CD14-positive monocyte (primary cell): Measurements from ENCODE around the gene IL22. TPM values are rescaled to one million over a fixed set of nuclear protein-coding genes. Genes with fewer than 3 reads are reported as not detected.

ENCODE experiments used
- DNase-seq, 3 donors: peaks; one replicate each; pipeline ENCODE4 v3.0.0-alpha.2; 2011 to 2022
- H2AFZ ChIP-seq: 2 replicates; pipeline ENCODE4 v1.6.0; 2012; ENCODE audit warnings: mild to moderate bottlenecking, low read depth, low read length, inconsistent platforms; ENCODE audit not compliant: insufficient read depth, poor library complexity, severe bottlenecking
- H3K27ac ChIP-seq, 2 donors: 1 replicate in 1 of 2; 2 replicates in 1 of 2; pipeline ENCODE4 v1.5.1; 2012 to 2013; ENCODE audit warnings: low read length in 2 of 2, control low read depth in 1 of 2, inconsistent platforms in 1 of 2, low read depth in 1 of 2, mild to moderate bottlenecking in 1 of 2
- H3K27me3 ChIP-seq, 2 donors: one replicate each; pipeline versions ENCODE4 v1.6.0 to v1.6.1; 2011 to 2013; ENCODE audit warnings: low read length in 2 of 2; ENCODE audit not compliant: control insufficient read depth in 2 of 2, insufficient read depth in 2 of 2
- H3K36me3 ChIP-seq, 2 donors: replicated peaks in 1 of 2; 1 replicate in 1 of 2; 2 replicates in 1 of 2; pipeline versions ENCODE4 v1.5.1 to v1.6.1; 2012 to 2013; ENCODE audit warnings: low read length in 2 of 2, control low read depth in 1 of 2, inconsistent platforms in 1 of 2, mild to moderate bottlenecking in 1 of 2; ENCODE audit not compliant: insufficient read depth in 2 of 2, control insufficient read depth in 1 of 2
- H3K4me1 ChIP-seq, 2 donors: 1 replicate in 1 of 2; 2 replicates in 1 of 2; pipeline versions ENCODE4 v1.5.1 to v1.6.1; 2012 to 2013; ENCODE audit warnings: low read length in 2 of 2, control low read depth in 1 of 2, inconsistent platforms in 1 of 2, mild to moderate bottlenecking in 1 of 2, moderate library complexity in 1 of 2; ENCODE audit not compliant: insufficient read depth in 2 of 2, control insufficient read depth in 1 of 2
- H3K4me2 ChIP-seq: replicated peaks from 2 replicates; pipeline ENCODE3; 2012; ENCODE audit warnings: low read length, moderate library complexity, mild to moderate bottlenecking; ENCODE audit not compliant: poor library complexity, severe bottlenecking; ENCODE audit errors: extremely low read depth
- H3K4me3 ChIP-seq, 3 experiments: fragments of 200-600 bp in 1 of 3; sonication (generic) in 1 of 3; replicated peaks in 1 of 3; 1 replicate in 2 of 3; 2 replicates in 1 of 3; pipeline ENCODE4 v1.5.1; 2011 to 2013; ENCODE audit warnings: low read length in 3 of 3, mild to moderate bottlenecking in 3 of 3, control low read depth in 2 of 3, low read depth in 2 of 3, inconsistent platforms in 1 of 3, moderate library complexity in 1 of 3
- H3K79me2 ChIP-seq: 2 replicates; pipeline ENCODE4 v1.6.0; 2012; ENCODE audit warnings: mild to moderate bottlenecking, control low read depth, inconsistent platforms, low read length, moderate library complexity; ENCODE audit not compliant: insufficient read depth
- H3K9ac ChIP-seq: 2 replicates; pipeline ENCODE4 v1.6.0; 2017; ENCODE audit warnings: low read length, mild to moderate bottlenecking; ENCODE audit not compliant: insufficient read depth, poor library complexity, severe bottlenecking
- H3K9me3 ChIP-seq, 2 donors: replicated peaks in 1 of 2; 1 replicate in 1 of 2; 2 replicates in 1 of 2; pipeline versions ENCODE4 v1.5.1 to v1.6.1; 2012 to 2013; ENCODE audit warnings: low read length in 2 of 2, control low read depth in 1 of 2; ENCODE audit not compliant: control insufficient read depth in 1 of 2, insufficient read depth in 1 of 2
- H4K20me1 ChIP-seq: 2 replicates; pipeline ENCODE4 v1.6.0; 2012; ENCODE audit warnings: mild to moderate bottlenecking, low read length, control low read depth, moderate library complexity; ENCODE audit not compliant: insufficient read depth
- H3K27ac Mint-ChIP-seq, 7 donors: one replicate each; pipeline ENCODE4 v1.8.0; 2020; ENCODE audit warnings: mild to moderate bottlenecking in 7 of 7, mixed read lengths in 7 of 7, moderate library complexity in 6 of 7, inconsistent platforms in 2 of 7
- H3K27me3 Mint-ChIP-seq, 3 donors: one replicate each; pipeline ENCODE4 v1.8.0; 2021 to 2022; ENCODE audit warnings: low read depth in 3 of 3, mild to moderate bottlenecking in 3 of 3, mixed read lengths in 3 of 3, moderate library complexity in 3 of 3, inconsistent platforms in 1 of 3
- H3K36me3 Mint-ChIP-seq, 2 donors: one replicate each; pipeline ENCODE4 v1.8.0; 2020; ENCODE audit warnings: mixed read lengths in 2 of 2, inconsistent platforms in 1 of 2, mild to moderate bottlenecking in 1 of 2
- H3K4me1 Mint-ChIP-seq: one replicate; pipeline ENCODE4 v1.8.0; 2020; ENCODE audit warnings: mild to moderate bottlenecking, mixed read lengths
- H3K4me3 Mint-ChIP-seq, 2 donors: one replicate each; pipeline ENCODE4 v1.8.0; 2020; ENCODE audit warnings: mild to moderate bottlenecking in 2 of 2, mixed read lengths in 2 of 2, moderate library complexity in 1 of 2
- H3K9me3 Mint-ChIP-seq, 7 donors: one replicate each; pipeline ENCODE4 v1.8.0; 2020 to 2022; ENCODE audit warnings: mixed read lengths in 7 of 7, mild to moderate bottlenecking in 6 of 7, moderate library complexity in 6 of 7, inconsistent platforms in 2 of 7
- CTCF ChIP-seq: fragments of 200-600 bp; IDR thresholded peaks from one replicate; pipeline ENCODE4 v1.8.0; 2022; ENCODE audit warnings: antibody characterized with exemption, mild to moderate bottlenecking
- WGBS: methylation state at CpG from one replicate; pipeline ENCODE4 v1.1.5; 2013; ENCODE audit warnings: missing lambda C conversion rate; ENCODE audit not compliant: insufficient coverage; 5-methylcytosine and 5-hydroxymethylcytosine counted together
- intact Hi-C, 2 donors: fragments of 100-400 bp; cut with micrococcal nuclease; formaldehyde crosslinking; loops; one replicate each; pipeline versions ENCODE4 v1.15.0 to v1.15.1; 2023
- polyA plus RNA-seq, 3 donors: library from polyadenylated mRNA; depleted of rRNA in 1 of 3; unstranded in 2 of 3; stranded (reverse) in 1 of 3; fragments of 300-500 nt in 2 of 3; fragments of >200 nt in 1 of 3; fragmentation: Illumina TruSeq in 2 of 3; gene quantifications; 1 replicate in 2 of 3; 2 replicates in 1 of 3; pipeline ENCODE4 v1.2.3, GENCODE V29; 2012 to 2021

The IL22 gene
- polyA plus RNA-seq, 3 donors: not detected

GRCh38 chr12:68294251-68294650 is 40.8 kb upstream of the IL22 start:
- no peak overlapping the region for H3K27ac ChIP-seq
- no peak overlapping the region for H3K9ac ChIP-seq
- H3K4me3 ChIP-seq: no peak overlapping the region
- no peak for TF ChIP-seq CTCF
- H3K79me2 ChIP-seq: no peaks in the 10 kb centered on the region
- no peaks in the 10 kb centered on the region for H4K20me1 ChIP-seq
- H3K9me3 Mint-ChIP-seq: peaks cover 0 to under 1% (median 0%) of the 10 kb centered on the region in 7 donors
- H3K36me3 Mint-ChIP-seq: peaks cover 32 to 44% of the 10 kb centered on the region in 2 donors
- no peak overlapping the region for H3K27ac Mint-ChIP-seq
- no CpG with 5 or more reads among the region's 2 CpGs for WGBS
- no peaks in the 10 kb centered on the region for H3K4me1 ChIP-seq
- no peaks in the 10 kb centered on the region for H3K4me1 Mint-ChIP-seq
- no peak for DNase-seq
- H3K27me3 ChIP-seq: no peaks in the 10 kb centered on the region
- no peaks in the 10 kb centered on the region for H3K27me3 Mint-ChIP-seq
- intact Hi-C loops: no loop called here
- peaks cover 29 to 59% of the 10 kb centered on the region in 2 donors for H3K36me3 ChIP-seq
- no peaks in the 10 kb centered on the region for H3K9me3 ChIP-seq
- no peak overlapping the region for H3K4me2 ChIP-seq
- no peak overlapping the region for H3K4me3 Mint-ChIP-seq
- no peak overlapping the region for H2AFZ ChIP-seq

DNA sequence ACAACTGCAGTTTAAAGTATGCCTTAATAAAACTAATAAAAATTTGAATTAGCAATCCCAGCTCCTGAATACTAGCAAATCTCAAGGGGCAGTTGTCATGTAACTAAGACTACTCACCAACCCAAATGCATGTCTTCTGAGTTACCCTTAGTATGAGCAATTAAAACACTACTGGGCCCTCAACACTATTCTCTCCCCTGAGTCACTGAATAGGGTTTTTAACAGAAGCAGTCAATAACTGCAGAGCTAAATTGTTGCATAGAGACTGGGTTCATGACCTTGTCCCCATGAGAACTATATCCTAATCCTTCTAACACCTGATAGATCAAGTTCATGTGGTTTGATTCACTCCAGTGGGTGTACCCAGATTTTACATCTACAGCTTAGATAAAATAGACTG is 39.9 kb upstream of the IL22 start:
- DNase-seq: no peak
- Histone ChIP-seq H3K4me3 (no peak overlapping the region), H3K27me3 (no peaks in the 10 kb centered on the region), H3K9ac (no peak overlapping the region), H3K36me3 (peaks cover 25 to 51% of the 10 kb centered on the region in 2 donors), H4K20me1 (no peaks in the 10 kb centered on the region), H3K79me2 (no peaks in the 10 kb centered on the region), H3K4me1 (no peaks in the 10 kb centered on the region), H3K4me2 (no peak overlapping the region), H2AFZ (no peak overlapping the region), H3K9me3 (no peaks in the 10 kb centered on the region), H3K27ac (no peak overlapping the region)
- no peak overlapping the region for H3K4me3 Mint-ChIP-seq
- no peak for TF ChIP-seq CTCF
- peaks cover 0 to 1% (median 0%) of the 10 kb centered on the region in 7 donors for H3K9me3 Mint-ChIP-seq
- no peaks in the 10 kb centered on the region for H3K27me3 Mint-ChIP-seq
- intact Hi-C loops: no loop called here
- no peak overlapping the region for H3K27ac Mint-ChIP-seq
- no peaks in the 10 kb centered on the region for H3K4me1 Mint-ChIP-seq
- peaks cover 24 to 35% of the 10 kb centered on the region in 2 donors for H3K36me3 Mint-ChIP-seq
